ES-I3 (cell line): ENCODE data around the gene ITGAL.
"Not testable (repeated sequence)": the region's sequence is repeated elsewhere in the genome, so short reads cannot be mapped to it uniquely, and the experiment has no call there.

Experiments
- H3K36me3 ChIP-seq: 2 replicates; pipeline ENCODE4 v1.6.1; 2013; ENCODE audit warnings: mild to moderate bottlenecking, low read length, control low read depth, moderate library complexity; ENCODE audit not compliant: insufficient read depth
- H3K4me1 ChIP-seq: 2 replicates; pipeline ENCODE4 v1.6.1; 2013; ENCODE audit warnings: mild to moderate bottlenecking, control low read depth, low read length; ENCODE audit not compliant: insufficient read depth
- H3K9ac ChIP-seq: 2 replicates; pipeline ENCODE4 v1.6.1; 2013; ENCODE audit warnings: low read depth, mild to moderate bottlenecking, low read length, moderate library complexity
- H3K9me3 ChIP-seq: 2 replicates; pipeline ENCODE4 v1.6.1; 2013; ENCODE audit warnings: mild to moderate bottlenecking, low read length, moderate library complexity; ENCODE audit not compliant: control insufficient read depth, insufficient read depth

The ITGAL gene

DNA sequence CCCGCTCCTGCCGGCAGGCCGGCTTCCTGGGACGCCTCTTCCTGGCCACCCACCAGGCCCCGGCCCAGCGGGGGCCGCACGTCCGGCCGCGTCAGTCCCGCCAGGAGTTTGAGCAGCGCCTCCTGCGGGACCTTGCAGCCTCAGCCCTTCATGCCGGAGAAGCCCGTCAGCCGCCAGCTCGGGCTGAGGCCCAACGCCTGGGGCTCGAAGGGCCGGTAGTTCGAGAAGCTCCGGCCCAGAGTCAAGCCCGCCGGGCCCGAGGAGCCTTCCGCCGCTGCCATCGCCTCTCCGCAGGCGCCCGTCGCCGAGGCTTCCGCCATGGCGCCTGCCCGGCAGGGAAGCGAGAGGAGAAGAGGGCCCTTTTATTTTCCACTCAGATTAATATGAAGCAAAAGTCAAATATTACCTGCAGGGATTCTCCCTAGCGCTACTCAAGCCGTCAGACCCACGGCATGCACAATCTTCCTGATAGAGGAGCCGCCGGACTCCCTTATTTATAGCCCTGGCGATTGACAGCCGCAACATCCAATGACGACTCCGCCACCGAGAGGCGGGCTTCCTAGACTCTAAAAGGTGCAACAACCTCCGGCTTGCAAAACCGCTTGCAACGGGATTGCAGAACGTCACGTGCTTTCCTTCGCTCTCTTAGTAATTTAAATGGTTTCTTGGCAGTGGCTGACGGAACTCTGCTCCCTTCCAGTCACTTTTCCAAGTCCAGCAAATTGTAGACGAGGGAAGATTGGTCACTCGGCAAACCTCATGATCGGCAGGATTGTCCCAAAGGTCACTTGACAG, 26.9 kb upstream of the ITGAL start, which contains the start of gene SEPHS2:
Gene SEPHS2 (minus strand): TSS at position 467 of the 795 bp plus-strand sequence. CDS start 147 bp downstream, at position 320.
- no peaks in the 10 kb centered on the region for H3K4me1 ChIP-seq
- peaks cover 6% of the 10 kb centered on the region; the same call in 1 of the 2 replicates for H3K36me3 ChIP-seq
- peaks cover 3% of the 10 kb centered on the region; the same call in 1 of the 2 replicates for H3K9me3 ChIP-seq
- H3K9ac ChIP-seq: peak within 1 kb of the TSS; percentile 96

DNA sequence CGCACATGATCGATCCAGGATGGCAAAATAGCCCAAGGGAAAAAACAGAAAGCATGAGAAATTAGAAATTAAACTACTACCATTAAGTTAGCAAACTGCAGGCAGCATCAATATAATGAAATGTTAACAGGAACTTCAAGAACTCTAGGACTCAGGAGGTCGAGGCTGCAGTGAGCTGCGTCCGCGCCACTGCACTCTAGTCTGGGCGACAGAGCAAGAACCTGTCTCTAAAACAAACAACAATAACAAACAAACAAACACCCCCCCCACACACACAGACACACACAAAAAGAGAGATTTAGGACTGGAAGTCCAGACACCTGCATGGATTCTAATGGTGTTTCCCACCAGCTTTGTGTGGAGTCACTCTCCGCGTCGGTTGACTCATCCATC, 26.3 kb upstream of the ITGAL start:
- Histone ChIP-seq H3K36me3 (peaks cover 6% of the 10 kb centered on the region; the same call in 1 of the 2 replicates), H3K9me3 (peaks cover 3% of the 10 kb centered on the region; the same call in 1 of the 2 replicates), H3K4me1 (no peaks in the 10 kb centered on the region), H3K9ac (peak overlapping the region; percentile 96)

GRCh38 chr16:30447512-30448226, 24.9 kb upstream of the ITGAL start:
- peaks cover 3% of the 10 kb centered on the region; the same call in 1 of the 2 replicates for H3K9me3 ChIP-seq
- H3K4me1 ChIP-seq: no peaks in the 10 kb centered on the region
- H3K36me3 ChIP-seq: peaks cover 6% of the 10 kb centered on the region; the same call in 1 of the 2 replicates
- no peak overlapping the region for H3K9ac ChIP-seq

DNA sequence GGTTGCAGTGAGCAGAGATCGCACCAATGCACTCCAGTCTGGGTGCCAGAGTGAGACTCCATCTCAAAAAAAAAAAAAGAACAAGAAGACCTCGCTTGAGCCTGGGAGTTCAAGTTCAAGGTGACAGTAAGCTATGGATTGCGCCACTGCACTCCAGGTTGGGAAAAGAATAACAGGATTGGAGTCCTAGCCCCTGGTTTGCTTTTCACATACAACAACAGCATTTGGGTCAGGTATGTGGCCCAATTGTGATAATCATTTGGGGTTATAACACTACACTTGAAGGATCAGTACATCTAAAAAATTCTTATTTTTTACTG, 23.5 kb upstream of the ITGAL start:
- Histone ChIP-seq H3K9me3 (no peaks in the 10 kb centered on the region), H3K9ac (no peak overlapping the region), H3K4me1 (no peaks in the 10 kb centered on the region), H3K36me3 (peaks cover 3% of the 10 kb centered on the region; the same call in 1 of the 2 replicates)

DNA sequence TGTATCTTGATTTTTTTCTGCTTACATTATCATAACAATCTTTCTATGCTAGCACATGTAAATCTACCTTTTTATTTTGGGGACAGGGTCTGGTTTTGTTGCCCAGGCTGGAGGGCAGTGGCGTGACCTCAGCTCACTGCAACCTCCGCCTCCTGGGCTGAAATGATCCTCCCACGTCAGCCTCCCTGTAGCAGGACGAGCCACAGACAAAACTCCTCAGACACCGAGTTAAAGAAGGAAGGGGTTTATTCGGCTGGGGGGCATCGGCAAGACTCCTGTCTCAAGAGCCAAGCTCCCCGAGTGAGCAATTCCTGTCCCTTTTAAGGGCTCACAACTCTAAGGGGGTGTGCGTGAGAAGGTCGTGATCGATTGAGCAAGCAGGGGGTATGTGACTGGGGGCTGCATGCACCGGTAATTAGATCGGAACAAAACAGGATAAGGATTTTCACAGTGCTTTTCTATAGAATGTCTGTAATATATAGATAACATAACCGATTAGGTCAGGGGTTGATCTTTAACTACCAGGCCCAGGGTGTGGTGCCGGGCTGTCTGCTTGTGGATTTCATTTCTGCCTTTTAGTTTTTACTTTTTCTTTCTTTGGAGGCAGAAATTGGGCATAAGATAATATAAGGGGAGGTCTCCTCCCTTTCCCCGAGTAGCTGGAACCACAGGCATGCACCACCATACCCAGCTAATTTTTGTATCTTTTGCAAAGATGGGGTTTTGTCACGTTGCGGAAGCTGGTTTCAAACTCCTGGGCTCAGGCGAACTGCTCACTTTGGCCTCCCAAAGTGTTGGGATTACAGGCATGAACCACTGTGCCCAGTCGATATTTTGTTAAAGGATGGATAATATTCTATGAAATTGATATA, 19.6 kb upstream of the ITGAL start:
- H3K36me3 ChIP-seq, H3K4me1 ChIP-seq, H3K9me3 ChIP-seq, H3K9ac ChIP-seq: not testable (repeated sequence)

- no peaks in the 10 kb centered on the region for H3K4me1 ChIP-seq
Measured at GRCh38 chr16:30456302-30456701, 16.2 kb upstream of the ITGAL start.

DNA sequence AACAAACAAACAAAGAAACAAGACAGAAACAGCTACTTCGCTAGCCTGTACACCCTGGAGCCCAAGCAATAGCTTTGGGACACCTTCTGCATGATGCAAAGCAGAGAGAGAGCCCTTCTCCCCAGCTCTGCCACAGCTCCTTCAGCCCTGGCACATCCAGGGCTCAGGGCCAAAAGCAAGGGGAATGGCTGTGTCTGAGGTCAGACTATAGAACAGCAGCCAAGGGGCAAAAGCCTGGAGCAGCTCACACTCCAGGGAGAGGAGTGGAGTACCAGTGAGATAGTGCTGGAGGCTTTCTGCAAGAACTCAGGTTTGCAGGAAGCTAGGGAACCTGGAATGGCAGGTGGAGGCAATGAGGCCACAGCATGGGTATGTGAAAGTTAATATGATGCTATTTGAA, 15.3 kb upstream of the ITGAL start:
- H3K36me3 ChIP-seq: no peaks in the 10 kb centered on the region
- H3K9ac ChIP-seq: no peak overlapping the region
- no peaks in the 10 kb centered on the region for H3K4me1 ChIP-seq
- H3K9me3 ChIP-seq: no peaks in the 10 kb centered on the region

More at GRCh38 chr16:30456302-30456701, 16.2 kb upstream of the ITGAL start:
- H3K9me3 ChIP-seq: no peaks in the 10 kb centered on the region
- H3K36me3 ChIP-seq: no peaks in the 10 kb centered on the region
- no peak overlapping the region for H3K9ac ChIP-seq

DNA sequence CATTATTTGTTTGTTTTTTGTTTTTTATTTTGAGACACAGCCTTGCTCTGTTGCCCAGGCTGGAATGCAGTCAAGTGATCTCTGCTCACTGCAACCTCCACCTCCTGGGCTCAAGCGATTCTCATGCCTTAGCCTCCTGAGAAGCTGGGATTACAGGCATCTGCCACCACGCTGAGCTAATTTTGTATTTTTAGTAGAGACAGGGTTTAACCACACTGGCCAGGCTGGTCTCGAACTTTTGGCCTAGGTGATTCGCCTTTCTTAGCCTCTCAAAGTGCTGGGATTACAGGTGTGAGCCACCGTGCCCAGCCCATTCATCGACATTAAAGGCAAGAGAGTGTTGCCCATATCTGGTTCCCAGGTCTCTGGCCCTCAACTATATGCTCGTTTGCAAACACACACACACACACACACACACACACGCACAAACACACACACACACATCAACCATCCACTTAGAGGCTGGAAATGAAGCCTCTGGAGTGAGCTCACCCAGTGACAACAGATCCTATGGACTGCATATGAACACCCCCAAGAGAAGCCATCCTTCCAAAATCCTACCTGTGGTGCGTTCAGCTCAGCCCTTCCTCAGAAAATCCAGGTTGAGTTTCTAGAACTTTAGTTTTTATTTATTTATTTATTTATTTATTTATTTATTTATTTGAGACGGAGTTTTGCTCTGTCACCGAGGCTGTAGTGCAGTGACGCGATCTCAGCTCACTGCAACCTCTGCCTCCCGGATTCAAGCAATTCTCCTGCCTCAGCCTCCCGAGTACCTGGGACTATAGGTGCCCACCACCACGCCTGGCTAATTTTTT, 14.6 kb upstream of the ITGAL start:
- no peaks in the 10 kb centered on the region for H3K4me1 ChIP-seq
- H3K9ac ChIP-seq: no peak overlapping the region
- H3K36me3 ChIP-seq: no peaks in the 10 kb centered on the region
- H3K9me3 ChIP-seq: no peaks in the 10 kb centered on the region

DNA sequence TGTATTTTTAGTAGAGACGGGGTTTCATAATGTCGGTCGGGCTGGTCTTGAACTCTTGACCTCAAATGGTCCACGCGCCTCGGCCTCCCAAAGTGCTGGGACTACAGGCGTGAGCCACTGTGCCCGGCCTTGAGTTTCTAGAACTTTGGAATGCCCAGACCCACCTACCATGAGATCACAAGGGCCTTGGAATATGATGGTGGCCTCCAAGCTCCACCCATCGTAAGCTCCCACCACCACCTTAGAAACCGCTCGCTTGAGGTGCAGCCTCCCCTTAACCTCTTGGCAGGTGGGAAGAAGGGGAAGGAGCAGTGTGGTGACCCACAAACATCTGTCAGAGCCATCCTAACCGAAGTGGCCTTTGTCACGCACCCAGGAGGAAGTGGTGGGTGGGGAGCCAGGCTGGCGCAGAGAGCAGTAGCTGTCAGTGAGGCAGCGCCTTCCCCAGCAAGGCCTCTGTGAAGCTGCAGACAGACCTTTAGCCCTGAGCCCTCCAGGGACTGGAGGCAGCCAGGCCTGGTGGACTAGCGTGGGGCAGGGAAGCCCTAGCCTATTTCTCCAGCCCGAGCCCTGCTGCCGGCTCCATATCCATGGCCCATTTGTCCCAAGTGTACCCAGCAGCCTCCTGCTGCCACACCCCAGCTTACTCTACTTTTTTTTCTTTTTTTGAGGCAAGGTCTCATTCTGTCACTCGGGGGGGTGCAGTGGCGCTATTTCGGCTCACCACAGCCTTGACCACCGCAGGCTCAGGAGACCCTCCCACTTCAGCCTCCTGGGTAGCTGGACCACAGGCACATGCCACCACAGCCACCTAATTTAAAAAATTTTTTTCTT, 13.8 kb upstream of the ITGAL start:
- H3K9me3 ChIP-seq: no peaks in the 10 kb centered on the region; the same call in 1 of the 2 replicates
- H3K9ac ChIP-seq: no peak overlapping the region
- H3K4me1 ChIP-seq: no peaks in the 10 kb centered on the region
- H3K36me3 ChIP-seq: no peaks in the 10 kb centered on the region

- Histone ChIP-seq H3K4me1 (no peaks in the 10 kb centered on the region), H3K9me3 (no peaks in the 10 kb centered on the region; the same call in 1 of the 2 replicates), H3K9ac (no peak overlapping the region), H3K36me3 (no peaks in the 10 kb centered on the region)
Measured at GRCh38 chr16:30459456-30459855, 13.1 kb upstream of the ITGAL start.

DNA sequence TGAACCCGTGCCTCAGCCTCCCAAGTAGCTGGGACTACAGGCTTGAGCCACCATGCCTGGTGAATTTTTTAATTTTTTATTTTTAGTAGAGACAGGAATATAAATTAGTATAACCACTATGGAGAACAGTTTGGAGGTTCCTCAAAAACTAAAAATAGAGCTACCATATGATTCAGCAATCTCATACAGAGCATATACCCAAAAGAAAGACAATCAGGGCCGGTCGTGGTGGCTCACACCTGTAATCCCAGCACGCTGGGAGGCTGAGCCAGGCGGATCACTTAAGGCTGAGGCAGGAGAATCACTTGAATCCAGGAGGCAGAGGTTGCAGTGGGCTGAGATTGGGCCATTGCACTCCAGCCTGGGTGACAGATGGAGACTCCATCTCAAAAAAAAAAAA, 11.1 kb upstream of the ITGAL start:
- H3K36me3 ChIP-seq, H3K9me3 ChIP-seq, H3K9ac ChIP-seq, H3K4me1 ChIP-seq: not testable (repeated sequence)

- Histone ChIP-seq H3K36me3 (no peaks in the 10 kb centered on the region), H3K9ac (no peak overlapping the region), H3K9me3 (no peaks in the 10 kb centered on the region; the same call in 1 of the 2 replicates), H3K4me1 (no peaks in the 10 kb centered on the region)
Measured at GRCh38 chr16:30464078-30464477, 8.5 kb upstream of the ITGAL start.

- H3K36me3 ChIP-seq: no peaks in the 10 kb centered on the region
- no peaks in the 10 kb centered on the region for H3K9me3 ChIP-seq
- no peaks in the 10 kb centered on the region for H3K4me1 ChIP-seq
- H3K9ac ChIP-seq: no peak overlapping the region
Measured at GRCh38 chr16:30470170-30470512, 2.4 kb upstream of the ITGAL start.
